T-helper 1 cell treated with Interleukin-12 subunit alpha and Interleukin-12 subunit beta and Interleukin-4 antibody, amounts not matched to agents 30 ng/mL and 1 ng/mL, for 36 hours (primary cell): ENCODE results near the gene CCDC183. TPM values are rescaled to one million over a fixed set of nuclear protein-coding genes. Genes with fewer than 3 reads are reported as not detected.
"Not testable (repeated sequence)": the region's sequence is repeated elsewhere in the genome, so short reads cannot be mapped to it uniquely, and the experiment has no call there.

ENCODE experiments used
- intact Hi-C: fragments of 100-400 bp; cut with micrococcal nuclease; formaldehyde crosslinking; loops from one replicate; pipeline ENCODE4 v1.15.1; 2024
- total RNA-seq: library from RNA; stranded (reverse); gene quantifications from 2 replicates; pipeline ENCODE4 v1.2.3, GENCODE V29; 2022

CCDC183 gene
- total RNA-seq, 1 donor from 2014 or later: 0.42 TPM

DNA sequence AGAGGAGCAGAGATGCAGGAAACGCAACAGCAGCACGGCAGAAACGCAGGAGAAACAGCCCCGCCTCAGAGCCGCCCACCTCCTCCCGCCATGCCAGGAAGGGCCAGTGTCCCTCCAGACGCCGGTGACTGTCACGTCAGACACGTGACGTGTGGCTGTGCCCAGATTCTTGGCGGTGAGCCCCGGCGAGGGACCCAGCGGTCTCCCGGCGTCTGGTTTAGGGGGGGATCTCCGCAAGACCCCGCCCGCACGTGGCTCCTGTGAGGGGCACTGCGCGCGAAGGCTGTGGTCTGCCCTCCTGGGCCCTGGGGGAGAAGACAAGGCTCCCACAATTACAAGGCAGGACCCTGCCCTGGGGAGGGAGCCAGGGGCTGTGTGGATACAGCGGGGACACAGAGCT, 35.7 kb upstream of the CCDC183 start:
- intact Hi-C loops: no loop called here

DNA sequence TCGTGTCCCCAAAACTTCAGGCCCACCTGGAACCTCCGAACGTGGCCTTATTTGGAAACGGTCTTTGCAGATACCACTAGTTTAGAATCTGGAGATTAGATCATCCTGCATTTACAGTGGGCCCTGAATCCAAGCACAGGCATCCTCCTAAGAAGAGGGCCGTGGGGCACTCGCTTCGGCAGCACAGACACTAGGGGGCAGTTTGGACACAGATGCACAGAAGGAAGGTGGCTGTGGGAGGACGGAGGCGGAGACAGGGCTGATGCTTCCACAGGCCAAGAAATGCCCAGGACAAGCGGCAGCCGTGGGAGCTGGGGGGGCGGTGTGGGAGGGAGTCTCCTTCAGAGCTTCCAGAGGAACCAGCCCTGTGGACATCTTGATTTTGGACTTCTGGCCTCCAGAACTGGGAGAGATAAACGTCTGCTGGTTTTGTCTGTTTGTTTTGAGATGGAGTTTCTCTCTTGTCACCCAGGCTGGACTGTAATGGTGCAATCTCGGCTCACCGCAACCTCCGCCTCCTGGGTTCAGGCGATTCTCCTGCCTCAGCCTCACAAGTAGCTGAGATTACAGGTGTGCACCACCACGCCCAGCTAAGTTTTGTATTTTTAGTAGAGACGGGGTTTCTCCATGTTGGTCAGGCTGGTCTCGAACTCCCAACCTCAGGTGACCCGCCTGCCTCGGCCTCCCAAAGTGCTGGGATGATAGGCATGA, 35.1 kb upstream of the CCDC183 start:
- intact Hi-C loops: not testable (repeated sequence)

DNA sequence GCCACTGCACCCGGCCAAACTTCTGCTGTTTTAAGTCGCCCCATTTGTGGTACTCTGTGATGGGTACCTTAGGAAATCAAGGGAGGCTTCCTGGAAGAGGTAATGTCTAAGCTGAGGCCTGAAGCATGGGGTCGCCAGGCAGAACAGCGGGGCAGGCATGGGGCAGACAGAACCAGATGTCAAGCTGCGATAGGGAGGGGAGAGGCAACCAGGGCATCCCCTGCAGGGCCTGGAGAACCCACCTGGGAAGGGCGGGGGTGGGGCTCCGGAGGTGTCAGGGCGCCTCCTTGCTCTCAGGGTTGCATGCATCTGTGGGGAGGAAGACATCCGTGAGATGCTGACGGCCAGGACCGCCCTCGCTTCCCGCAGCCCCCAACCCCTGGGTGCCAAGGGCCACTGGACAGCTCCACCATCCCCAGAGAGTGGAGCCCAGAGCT, 34.6 kb upstream of the CCDC183 start:
- intact Hi-C loops: no loop called here

DNA sequence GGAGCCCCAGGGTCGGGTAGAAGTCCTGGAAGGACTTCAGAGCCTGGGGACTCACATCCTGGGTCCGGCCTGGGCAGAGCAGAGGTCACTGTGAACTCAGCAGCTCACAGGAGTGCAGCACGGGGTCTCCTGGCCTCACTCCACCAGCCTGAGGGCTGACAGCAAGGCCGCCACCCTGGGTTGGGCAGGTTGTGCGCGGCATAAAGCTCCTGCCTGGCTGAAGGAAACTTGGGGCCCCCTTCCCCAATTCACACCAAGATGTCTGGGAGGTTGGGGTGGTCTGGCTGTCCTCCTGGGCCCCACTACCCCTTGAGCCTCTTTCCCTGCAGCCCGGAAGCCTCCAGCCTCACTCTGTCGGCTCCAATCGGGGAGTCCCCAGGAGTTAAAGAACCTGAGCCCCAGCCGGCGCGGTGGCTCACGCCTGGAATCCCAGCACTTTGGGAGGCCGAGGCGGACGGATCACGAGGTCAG, 33.9 kb upstream of the CCDC183 start:
- intact Hi-C loops: no loop called here

DNA sequence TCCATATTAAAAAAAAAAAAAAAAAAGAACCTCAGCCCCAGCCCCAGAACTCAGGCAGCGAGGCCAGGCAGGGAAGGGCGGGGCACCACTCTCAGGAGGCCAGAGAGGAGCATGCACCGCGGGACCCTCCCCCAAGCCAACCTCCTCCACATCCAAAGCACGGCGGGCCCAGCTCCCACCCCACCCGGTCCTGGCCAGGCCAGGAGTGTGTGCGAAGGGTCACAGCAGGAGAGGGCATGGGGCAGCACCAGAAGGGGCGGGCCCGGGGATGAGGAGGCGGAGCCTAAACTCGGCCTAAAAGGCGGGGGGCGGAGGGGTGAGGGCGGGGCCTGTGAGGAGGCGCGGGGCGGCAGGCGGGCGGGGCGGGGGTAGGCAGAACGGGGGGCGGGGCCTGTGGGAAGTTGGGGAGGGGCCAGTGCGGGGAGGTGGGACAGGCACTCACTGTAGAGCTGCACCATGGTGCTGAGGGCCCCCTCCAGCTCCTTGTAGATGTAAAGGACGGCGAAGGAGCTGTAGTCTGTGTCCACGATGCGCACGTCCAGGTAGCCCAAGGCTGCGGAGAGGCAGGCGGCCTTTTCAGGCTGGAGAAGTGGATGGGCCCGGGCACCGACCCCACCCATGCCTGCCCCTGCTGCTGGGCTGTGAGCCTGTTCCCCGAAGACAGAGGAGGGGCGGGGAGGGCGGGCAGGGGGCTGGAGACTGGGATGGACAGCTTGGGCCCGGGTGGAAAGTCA, 33.1 kb upstream of the CCDC183 start:
- intact Hi-C loops: no loop called here

DNA sequence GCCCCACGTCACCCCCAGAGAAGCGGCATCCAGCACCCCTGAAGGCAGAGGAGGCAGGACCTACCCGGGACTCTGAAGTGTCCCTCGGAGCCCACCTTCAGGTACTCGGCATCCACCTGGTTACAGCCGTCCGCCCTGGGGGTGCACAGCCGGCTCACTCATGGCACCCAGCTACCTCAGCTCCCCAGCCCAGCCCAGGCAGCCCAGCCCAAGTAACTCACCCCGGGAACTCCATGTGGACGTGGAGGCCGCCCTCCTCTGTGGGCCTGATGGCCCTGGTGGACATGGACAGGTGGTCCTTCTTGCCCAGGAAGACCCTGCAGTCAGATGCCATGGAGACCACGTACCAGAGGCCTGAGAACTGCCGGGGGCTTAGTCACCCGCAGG, 32.5 kb upstream of the CCDC183 start:
- intact Hi-C loops: no loop called here

DNA sequence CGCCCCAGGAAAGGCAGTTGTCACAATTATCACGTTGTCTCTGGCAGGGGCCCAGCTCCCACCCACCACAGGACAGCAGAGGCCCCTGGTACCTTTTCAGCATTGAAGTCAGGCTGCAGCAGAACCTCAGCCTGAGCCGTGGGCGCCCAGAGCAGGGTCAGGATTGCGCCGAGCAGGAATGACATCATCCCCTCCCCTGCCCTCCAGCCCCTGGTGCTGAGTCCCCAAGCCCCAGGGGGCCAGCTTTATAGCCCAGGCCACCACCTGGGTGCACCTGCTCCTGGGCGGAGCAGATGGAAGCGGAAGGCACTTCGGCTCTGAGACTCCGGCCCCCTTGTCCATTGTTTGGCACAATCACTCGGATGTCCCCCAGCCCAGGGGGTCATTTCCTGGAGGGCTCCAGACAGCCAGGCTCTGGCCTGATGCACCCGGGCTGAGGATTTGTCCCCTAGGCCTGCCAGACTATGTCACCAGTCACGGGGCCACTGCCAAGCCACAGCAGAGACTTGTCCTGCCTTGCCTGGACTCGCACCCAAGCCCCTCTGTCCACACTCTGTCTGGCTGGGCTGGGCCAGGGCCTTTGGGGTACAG, 31.7 kb upstream of the CCDC183 start, which contains the start of gene LCN15:
LCN15 (minus strand) TSS at position 218 of the 591 bp plus-strand sequence; CDS start at position 188, 30 bp downstream.
- intact Hi-C loops: no loop called here

DNA sequence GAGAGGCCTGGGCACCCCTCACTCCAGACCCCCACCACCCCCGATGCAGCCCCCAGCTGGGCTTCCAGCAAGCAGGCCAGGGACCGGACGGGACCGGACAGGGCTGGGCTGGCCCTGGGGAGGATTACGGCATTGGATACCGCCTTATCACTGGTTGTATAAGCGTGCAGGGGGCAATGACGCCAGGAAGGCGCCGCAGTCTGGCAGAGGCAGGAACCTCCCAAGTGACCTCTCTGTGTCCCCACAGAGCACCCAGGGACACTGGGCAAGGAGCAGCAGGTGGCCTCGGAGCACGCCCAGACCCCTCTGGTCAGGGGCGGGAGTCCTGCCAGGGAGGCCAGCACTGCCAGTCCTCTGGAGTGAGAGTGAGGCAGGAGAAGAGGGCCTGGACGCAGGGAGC, 31.1 kb upstream of the CCDC183 start:
- intact Hi-C loops: no loop called here

DNA sequence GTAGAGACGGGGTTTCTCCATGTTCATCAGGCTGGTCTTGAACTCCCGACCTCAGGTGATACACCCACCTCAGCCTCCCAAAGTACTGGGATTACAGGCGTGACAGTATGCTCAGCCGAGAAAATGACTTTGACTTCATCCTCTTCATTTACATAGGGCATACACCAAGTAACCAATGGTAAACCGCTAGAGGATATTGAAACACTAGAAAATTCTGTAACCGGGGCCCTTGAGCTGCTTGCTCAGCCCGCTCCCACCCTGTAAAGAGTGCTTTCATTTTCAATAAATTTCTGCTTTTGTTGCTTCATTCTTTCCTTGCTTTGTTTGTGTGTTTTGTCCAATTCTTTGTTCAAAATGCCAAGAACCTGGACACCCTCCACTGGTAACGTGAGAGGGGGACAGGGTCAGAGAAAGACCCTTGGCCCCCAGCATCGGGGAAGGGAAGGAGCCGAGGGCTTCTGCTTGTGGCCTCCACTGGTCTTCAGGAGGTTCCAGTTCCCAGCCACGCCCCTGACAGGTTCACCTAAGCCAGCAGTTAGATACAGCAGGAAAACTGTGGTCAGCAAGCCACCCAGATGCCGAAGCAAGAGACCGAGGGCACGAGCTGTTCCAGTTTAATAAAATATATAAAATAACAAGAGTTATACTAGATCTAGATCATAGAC, 30.3 kb upstream of the CCDC183 start:
- intact Hi-C loops: not testable (repeated sequence)

DNA sequence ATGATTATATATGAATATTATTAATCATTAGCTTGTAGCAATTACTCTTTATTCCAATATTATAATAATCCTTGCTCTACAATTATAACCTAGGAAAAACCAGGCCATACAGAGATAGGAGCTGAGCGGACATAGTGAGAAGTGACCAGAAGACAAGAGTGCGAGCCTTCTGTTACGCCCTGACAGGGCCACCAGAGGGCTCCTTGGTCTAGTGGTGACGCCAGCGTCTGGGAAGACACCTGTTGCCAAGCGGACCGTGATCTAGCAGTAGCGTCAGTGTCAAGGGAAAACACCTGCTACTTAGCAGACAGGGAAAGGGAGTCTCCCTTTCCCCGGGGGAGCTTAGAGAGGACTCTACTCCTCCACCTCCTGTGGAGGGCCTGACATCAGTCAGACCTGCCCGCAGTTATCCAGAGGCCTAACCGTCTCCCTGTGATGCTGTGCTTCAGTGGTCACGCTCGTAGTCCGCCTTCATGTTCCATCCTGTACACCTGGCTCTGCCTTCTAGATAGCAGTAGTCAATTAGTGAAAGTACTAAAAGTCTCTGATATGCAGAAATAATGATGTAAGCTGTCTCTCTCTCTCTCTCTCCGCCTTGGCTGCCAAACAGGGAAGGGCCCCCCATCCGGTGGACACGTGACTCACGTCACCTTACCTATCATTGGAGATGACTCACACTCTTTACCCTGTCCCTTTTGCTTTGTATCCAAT, 29.6 kb upstream of the CCDC183 start:
- intact Hi-C loops: not testable (repeated sequence)

DNA sequence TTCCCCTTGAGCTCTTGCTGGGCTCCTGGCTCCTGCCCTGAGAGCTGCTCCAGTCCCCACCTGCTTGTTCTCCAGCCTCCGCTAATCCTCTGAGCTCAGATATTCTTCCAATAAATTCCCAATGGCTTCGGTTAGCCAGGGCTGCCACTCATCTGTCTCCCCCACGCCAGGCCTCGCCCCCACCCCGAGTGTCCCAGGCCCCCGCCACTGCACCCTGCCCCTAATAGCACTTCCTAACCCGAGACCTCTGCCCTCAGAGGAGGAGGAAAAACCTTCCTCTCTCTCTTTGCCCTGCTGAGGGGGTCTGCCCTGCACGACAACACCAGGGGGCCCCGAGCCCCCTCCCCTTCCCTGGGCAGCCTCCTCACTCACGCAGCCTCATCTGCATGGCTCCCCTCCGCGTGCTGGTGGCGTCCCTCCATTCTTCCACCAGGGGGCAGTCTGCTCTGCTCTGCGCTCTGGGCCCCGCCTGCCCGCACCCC, 26.4 kb upstream of the CCDC183 start:
- intact Hi-C loops: no loop called here

DNA sequence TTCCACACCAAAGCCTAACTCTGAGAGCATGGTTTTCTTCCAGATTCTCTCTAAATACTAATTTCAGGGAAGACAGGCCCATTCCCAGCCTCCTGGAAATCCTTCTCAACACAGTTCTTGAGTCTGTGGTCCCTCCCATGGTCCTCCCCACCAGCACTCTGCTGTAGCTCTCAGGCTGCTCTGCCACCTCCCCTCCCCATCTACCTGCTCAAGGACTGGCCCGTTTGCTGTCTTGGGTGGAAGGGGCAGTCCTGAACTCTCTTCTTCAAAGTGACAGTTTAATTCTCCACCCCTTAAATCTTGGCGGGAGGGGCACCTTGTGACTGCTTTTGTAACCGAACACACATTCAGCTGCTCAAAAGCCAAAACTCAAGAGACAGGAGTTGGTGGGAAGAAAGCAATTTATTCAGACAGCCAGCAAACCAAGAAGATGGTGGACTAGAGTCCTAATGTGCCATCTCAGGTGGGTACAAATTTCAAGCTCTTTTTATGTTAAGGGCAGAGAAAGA, 24.2 kb upstream of the CCDC183 start:
- intact Hi-C loops: no loop called here

DNA sequence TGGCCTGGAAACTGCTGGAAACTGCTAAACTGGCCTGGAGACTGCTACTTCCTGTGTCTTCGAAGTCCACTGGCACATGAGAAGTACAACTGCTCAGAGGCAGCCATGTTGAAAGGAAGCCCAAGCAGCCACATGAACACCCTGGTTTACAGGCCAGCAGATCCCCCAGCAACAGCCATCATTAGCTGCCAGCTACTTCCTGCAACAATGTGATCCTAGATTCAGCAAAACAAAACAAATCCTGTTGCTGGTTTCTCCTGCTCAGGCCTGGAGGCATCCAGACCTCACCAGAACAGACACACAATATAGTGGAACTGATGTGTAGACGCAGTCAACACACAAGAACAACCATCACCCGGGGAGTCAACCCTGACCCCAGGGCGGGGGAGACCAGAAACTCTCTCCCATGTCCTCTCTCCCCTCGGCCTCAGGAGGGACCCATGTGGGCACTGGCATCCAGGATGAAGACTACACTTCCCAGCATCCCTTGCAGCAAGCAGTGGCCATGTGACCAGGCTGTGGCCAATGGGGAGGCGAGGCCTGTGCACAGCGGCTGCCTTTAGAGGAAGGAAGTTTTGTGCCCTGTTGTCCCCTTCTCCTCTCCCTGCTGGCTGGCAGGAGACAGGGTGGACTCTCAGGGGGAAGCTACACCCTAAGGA, 22.6 kb upstream of the CCDC183 start:
- intact Hi-C loops: no loop called here

DNA sequence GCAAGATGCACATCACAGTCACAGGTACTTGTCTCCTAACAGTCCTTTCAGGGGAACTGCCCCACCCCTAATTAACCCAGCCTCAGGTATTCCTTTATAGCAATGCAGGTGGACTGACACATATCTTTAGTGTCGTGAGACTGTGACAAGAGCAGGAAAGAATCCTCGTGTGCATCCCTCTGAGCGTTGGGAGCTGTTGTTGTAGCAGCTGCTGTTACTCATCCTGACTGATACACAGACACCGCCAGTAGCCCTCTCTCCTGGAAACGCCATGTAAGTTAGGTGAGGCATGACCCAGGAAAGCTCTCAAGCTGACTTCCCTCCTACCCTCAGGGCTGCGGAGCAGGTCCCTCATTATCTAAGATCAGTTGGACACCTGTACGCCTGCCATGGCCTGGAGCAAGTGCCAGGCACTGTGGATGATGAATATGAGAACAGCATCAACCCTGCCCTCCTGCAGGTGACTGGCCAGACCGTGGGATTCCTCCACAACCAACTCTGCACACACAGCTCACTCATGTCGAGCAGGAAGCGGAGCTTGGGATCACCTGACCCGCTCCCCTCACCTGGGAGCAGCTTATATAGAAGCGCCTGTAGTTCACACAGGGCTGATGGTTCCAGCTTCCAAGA, 21.6 kb upstream of the CCDC183 start:
- intact Hi-C loops: no loop called here

DNA sequence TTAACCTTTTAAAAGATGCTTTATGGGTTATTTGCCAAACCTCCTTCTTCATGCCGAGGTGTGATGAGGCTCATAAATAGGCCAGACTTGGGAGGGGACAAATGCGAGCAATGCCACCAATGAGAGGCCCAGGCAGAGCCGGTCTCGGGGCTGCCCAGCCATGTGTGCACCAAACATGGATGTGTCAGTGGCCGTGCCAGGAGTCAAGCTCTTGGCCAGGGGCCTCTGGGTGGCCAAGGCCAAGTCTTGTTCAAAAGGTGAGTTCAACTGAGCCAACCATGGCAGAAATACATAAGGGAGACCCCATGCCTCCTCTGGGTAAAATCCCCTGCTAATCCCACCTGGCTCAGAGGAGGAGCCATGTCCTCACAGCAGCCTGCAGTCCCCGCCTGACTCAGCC, 20.9 kb upstream of the CCDC183 start:
- intact Hi-C loops: no loop called here

DNA sequence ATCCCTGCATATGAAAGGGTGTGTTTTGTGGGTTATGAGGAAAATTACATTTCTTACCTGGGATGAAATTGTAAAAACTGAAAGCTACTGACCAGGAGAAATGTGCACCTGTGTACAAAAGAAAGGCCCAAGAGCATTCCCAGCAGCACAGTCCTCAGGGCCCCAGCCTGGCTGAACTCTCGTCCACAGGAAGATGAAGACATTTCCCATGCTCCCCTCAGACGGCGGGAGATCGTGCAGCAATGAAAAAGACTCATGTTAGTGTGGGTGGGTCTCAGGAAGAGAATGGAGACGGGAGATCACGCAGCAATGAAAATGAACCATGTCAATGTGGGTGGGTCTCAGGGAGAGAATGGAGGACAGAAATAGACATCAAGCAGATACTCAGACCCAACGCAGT, 19.2 kb upstream of the CCDC183 start:
- intact Hi-C loops: no loop called here

DNA sequence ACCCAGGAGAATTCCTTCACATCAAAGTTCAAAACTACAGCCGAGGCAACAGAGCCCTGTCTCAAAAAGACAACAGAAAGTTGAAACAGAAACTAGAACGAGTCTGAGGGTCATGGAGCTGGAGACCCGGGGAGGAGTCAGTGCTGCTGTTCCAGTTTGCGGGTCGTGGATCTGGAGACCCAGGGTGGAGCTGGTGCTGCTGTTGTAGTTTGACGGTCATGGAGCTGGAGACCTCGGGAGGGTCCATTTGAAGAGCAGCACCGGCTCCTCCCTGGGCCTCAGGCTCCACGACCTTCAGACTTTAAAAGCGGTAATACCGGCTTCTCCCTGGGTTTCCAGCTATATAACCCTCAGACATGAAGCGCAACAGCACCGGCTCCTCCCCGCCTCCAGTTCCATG, 18.8 kb upstream of the CCDC183 start:
- intact Hi-C loops: no loop called here

DNA sequence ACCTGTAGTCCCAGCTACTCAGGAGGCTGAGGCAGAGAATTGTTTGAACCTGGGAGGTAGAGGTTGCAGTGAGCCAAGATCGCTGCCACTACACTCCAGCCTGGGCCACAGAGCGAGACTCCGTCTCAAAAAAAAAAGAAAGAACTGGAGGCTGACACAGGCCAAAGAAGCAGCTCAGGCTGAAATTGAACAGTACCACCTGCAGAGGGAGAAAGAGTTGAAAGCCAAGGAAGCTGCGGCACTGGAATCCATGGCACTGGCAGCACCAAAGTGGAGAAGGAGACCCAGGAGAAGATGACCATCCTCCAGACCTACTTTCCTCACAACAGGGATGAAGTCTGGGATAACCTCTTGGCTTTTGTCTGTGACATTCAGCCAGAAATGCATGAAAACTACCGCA, 16.3 kb upstream of the CCDC183 start:
- intact Hi-C loops: no loop called here

DNA sequence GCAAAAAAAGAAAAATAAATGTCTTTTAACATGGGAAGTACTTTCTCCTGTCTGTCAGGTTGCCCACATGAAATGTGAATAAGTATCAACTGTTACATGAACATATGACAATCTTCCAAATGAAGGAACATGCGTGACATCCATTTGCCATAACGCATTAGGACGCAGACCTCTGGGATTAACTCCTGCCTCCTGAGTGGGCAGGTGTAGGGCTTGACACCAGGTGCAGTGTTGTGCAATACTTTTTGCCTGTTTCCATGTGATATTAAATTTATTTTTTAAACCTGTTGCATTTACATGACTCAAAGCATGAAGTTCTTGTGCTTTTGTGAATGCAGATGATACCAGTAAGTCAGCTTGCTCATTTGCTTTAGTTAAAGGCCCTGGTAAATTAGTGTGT, 13.7 kb upstream of the CCDC183 start:
- intact Hi-C loops: no loop called here
